Activated naive CD4-positive, alpha-beta T cell treated with anti-CD3 and anti-CD28 coated beads, Interleukin-2, amount 50 U/mL, for 24 hours (primary cell): Measurements from ENCODE around the gene PIGV.
A peak's percentile ranks its signal among the peaks of the same experiment; 100 is the strongest.

ENCODE experiments used
- H3K27ac Mint-ChIP-seq: one replicate; pipeline ENCODE4 v1.8.0; 2021; ENCODE audit warnings: mild to moderate bottlenecking, mixed read lengths
- H3K27me3 Mint-ChIP-seq: one replicate; pipeline ENCODE4 v1.8.0; 2021; ENCODE audit warnings: mixed read lengths
- H3K36me3 Mint-ChIP-seq: one replicate; pipeline ENCODE4 v1.8.0; 2021; ENCODE audit warnings: mixed read lengths
- H3K4me1 Mint-ChIP-seq: one replicate; pipeline ENCODE4 v1.8.0; 2021; ENCODE audit warnings: mixed read lengths
- H3K4me3 Mint-ChIP-seq: one replicate; pipeline ENCODE4 v1.8.0; 2021; ENCODE audit warnings: mild to moderate bottlenecking, mixed read lengths
- H3K9me3 Mint-ChIP-seq: one replicate; pipeline ENCODE4 v1.8.0; 2021; ENCODE audit warnings: mixed read lengths

PIGV gene

GRCh38 chr1:26784886-26785285 is 2.9 kb upstream of the PIGV start:
- H3K27me3 Mint-ChIP-seq, result no peaks in the 10 kb centered on the region
- no peaks in the 10 kb centered on the region for H3K9me3 Mint-ChIP-seq
- peaks cover 74% of the 10 kb centered on the region for H3K4me1 Mint-ChIP-seq
- H3K4me3 Mint-ChIP-seq, result no peak overlapping the region
- H3K36me3 Mint-ChIP-seq, result peaks cover 6% of the 10 kb centered on the region
- H3K27ac Mint-ChIP-seq, result peak overlapping the region; percentile 36

- peaks cover 6% of the 10 kb centered on the region for H3K36me3 Mint-ChIP-seq
- H3K27me3 Mint-ChIP-seq, result no peaks in the 10 kb centered on the region
These were observed 1.9 kb upstream of the PIGV start for GRCh38 chr1:26785611-26786436.

GRCh38 chr1:26786437-26787380 is 1.0 kb upstream of the PIGV start:
- Mint-ChIP-seq H3K27me3 (no peaks in the 10 kb centered on the region), H3K9me3 (no peaks in the 10 kb centered on the region), H3K36me3 (peaks cover 3% of the 10 kb centered on the region), H3K27ac (peak overlapping the region; percentile 100), H3K4me1 (peaks cover 80% of the 10 kb centered on the region), H3K4me3 (peak overlapping the region; percentile 99)

More at GRCh38 chr1:26785611-26786436, 1.9 kb upstream of the PIGV start:
- H3K4me1 Mint-ChIP-seq, result peaks cover 81% of the 10 kb centered on the region
- H3K4me3 Mint-ChIP-seq, result peak overlapping the region; percentile 99
- peak overlapping the region; percentile 100 for H3K27ac Mint-ChIP-seq
- H3K9me3 Mint-ChIP-seq, result no peaks in the 10 kb centered on the region

- Mint-ChIP-seq H3K27me3 (no peaks in the 10 kb centered on the region), H3K4me3 (peak overlapping the region; percentile 99), H3K27ac (peak overlapping the region; percentile 100), H3K36me3 (peaks cover 2% of the 10 kb centered on the region), H3K9me3 (no peaks in the 10 kb centered on the region), H3K4me1 (peaks cover 76% of the 10 kb centered on the region)
These were observed 407 bp upstream of the PIGV start for GRCh38 chr1:26787381-26787705.

GRCh38 chr1:26788515-26788785 is 700 bp downstream of the PIGV start:
- Mint-ChIP-seq H3K27ac (peak overlapping the region; percentile 99), H3K4me3 (peak overlapping the region; percentile 99), H3K4me1 (peaks cover 76% of the 10 kb centered on the region), H3K27me3 (no peaks in the 10 kb centered on the region), H3K9me3 (no peaks in the 10 kb centered on the region), H3K36me3 (peaks cover 4% of the 10 kb centered on the region)

- H3K4me1 Mint-ChIP-seq, result peaks cover 72% of the 10 kb centered on the region
- no peaks in the 10 kb centered on the region for H3K9me3 Mint-ChIP-seq
- peak overlapping the region; percentile 99 for H3K4me3 Mint-ChIP-seq
- H3K36me3 Mint-ChIP-seq, result peaks cover 5% of the 10 kb centered on the region
- H3K27ac Mint-ChIP-seq, result peak overlapping the region; percentile 99
- H3K27me3 Mint-ChIP-seq, result no peaks in the 10 kb centered on the region
These were observed 1.3 kb downstream of the PIGV start for GRCh38 chr1:26788836-26789611.

- H3K27me3 Mint-ChIP-seq, result no peaks in the 10 kb centered on the region
- peak overlapping the region; percentile 99 for H3K27ac Mint-ChIP-seq
- peak overlapping the region; percentile 99 for H3K4me3 Mint-ChIP-seq
- peaks cover 9% of the 10 kb centered on the region for H3K36me3 Mint-ChIP-seq
- H3K4me1 Mint-ChIP-seq, result peaks cover 69% of the 10 kb centered on the region
- no peaks in the 10 kb centered on the region for H3K9me3 Mint-ChIP-seq
These were observed 1.8 kb downstream of the PIGV start for GRCh38 chr1:26789612-26789865.

GRCh38 chr1:26789931-26790330 is 2.2 kb downstream of the PIGV start:
- Mint-ChIP-seq H3K4me3 (peak overlapping the region; percentile 52), H3K27ac (peak overlapping the region; percentile 53), H3K27me3 (no peaks in the 10 kb centered on the region), H3K4me1 (peaks cover 65% of the 10 kb centered on the region), H3K9me3 (no peaks in the 10 kb centered on the region), H3K36me3 (peaks cover 13% of the 10 kb centered on the region)

GRCh38 chr1:26790551-26790953 is 2.8 kb downstream of the PIGV start:
- Mint-ChIP-seq H3K27me3 (no peaks in the 10 kb centered on the region), H3K36me3 (peaks cover 13% of the 10 kb centered on the region), H3K27ac (peak overlapping the region; percentile 53), H3K4me3 (peak overlapping the region; percentile 30), H3K4me1 (peaks cover 59% of the 10 kb centered on the region), H3K9me3 (no peaks in the 10 kb centered on the region)

GRCh38 chr1:26791148-26791547 is 3.4 kb downstream of the PIGV start:
- Mint-ChIP-seq H3K27me3 (no peaks in the 10 kb centered on the region), H3K27ac (no peak overlapping the region), H3K4me1 (peaks cover 53% of the 10 kb centered on the region), H3K9me3 (no peaks in the 10 kb centered on the region), H3K36me3 (peaks cover 13% of the 10 kb centered on the region), H3K4me3 (peak overlapping the region; percentile 36)

- no peaks in the 10 kb centered on the region for H3K27me3 Mint-ChIP-seq
- H3K4me1 Mint-ChIP-seq, result peaks cover 48% of the 10 kb centered on the region
- H3K9me3 Mint-ChIP-seq, result no peaks in the 10 kb centered on the region
- no peak overlapping the region for H3K27ac Mint-ChIP-seq
- H3K4me3 Mint-ChIP-seq, result no peak overlapping the region
- peaks cover 13% of the 10 kb centered on the region for H3K36me3 Mint-ChIP-seq
These were observed 3.9 kb downstream of the PIGV start for GRCh38 chr1:26791626-26792025.

GRCh38 chr1:26792924-26793323 is 5.2 kb downstream of the PIGV start:
- H3K4me1 Mint-ChIP-seq, result peaks cover 41% of the 10 kb centered on the region
- H3K36me3 Mint-ChIP-seq, result peaks cover 13% of the 10 kb centered on the region
- no peak overlapping the region for H3K27ac Mint-ChIP-seq
- H3K9me3 Mint-ChIP-seq, result no peaks in the 10 kb centered on the region
- H3K4me3 Mint-ChIP-seq, result no peak overlapping the region
- H3K27me3 Mint-ChIP-seq, result no peaks in the 10 kb centered on the region

- Mint-ChIP-seq H3K4me3 (no peak overlapping the region), H3K9me3 (no peaks in the 10 kb centered on the region), H3K27me3 (no peaks in the 10 kb centered on the region), H3K27ac (no peak overlapping the region), H3K36me3 (peaks cover 13% of the 10 kb centered on the region), H3K4me1 (peaks cover 39% of the 10 kb centered on the region)
These were observed 6.6 kb downstream of the PIGV start for GRCh38 chr1:26794391-26794790.

GRCh38 chr1:26797627-26798026 is 9.9 kb downstream of the PIGV start:
- no peak overlapping the region for H3K27ac Mint-ChIP-seq

GRCh38 chr1:26799479-26800142 is 11.9 kb downstream of the PIGV start:
- H3K9me3 Mint-ChIP-seq, result no peaks in the 10 kb centered on the region
- peak overlapping the region; percentile 94 for H3K27ac Mint-ChIP-seq
- H3K4me1 Mint-ChIP-seq, result peaks cover 35% of the 10 kb centered on the region
- H3K4me3 Mint-ChIP-seq, result peak overlapping the region; percentile 64
- peaks cover 3% of the 10 kb centered on the region for H3K36me3 Mint-ChIP-seq
- H3K27me3 Mint-ChIP-seq, result no peaks in the 10 kb centered on the region

More at GRCh38 chr1:26797627-26798026, 9.9 kb downstream of the PIGV start:
- no peaks in the 10 kb centered on the region for H3K9me3 Mint-ChIP-seq
- peaks cover 13% of the 10 kb centered on the region for H3K36me3 Mint-ChIP-seq
- H3K4me1 Mint-ChIP-seq, result peaks cover 44% of the 10 kb centered on the region
- H3K4me3 Mint-ChIP-seq, result no peak overlapping the region
- no peaks in the 10 kb centered on the region for H3K27me3 Mint-ChIP-seq
